ENCODE data around the gene KDM3A.

DNA sequence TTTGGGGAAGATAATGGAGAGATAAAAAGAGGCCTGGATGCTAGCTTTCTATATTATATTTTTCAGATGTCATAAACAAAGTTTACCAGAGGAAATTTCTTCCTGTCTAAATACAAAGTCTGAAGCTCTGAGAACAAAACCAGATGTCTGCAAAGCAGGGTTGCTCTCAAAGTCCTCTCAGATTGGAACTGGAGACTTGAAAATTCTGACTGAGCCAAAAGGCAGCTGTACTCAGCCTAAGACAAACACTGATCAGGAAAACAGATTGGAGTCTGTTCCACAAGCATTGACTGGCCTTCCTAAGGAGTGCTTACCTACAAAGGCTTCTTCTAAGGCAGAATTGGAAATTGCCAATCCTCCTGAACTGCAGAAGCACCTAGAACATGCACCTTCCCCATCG lies 25.1 kb downstream of the KDM3A start:
- TF ChIP-seq POLR2A (IDR thresholded peaks at IDR 0.05; ENCODE audit: low read length) (no peak), GATA1 (IDR thresholded peaks at IDR 0.05; ENCODE audit: low read depth, low read length) (no peak)
